Measurements from ENCODE around the gene ANXA11. TPM values are rescaled to one million over a fixed set of nuclear protein-coding genes. Genes with fewer than 3 reads are reported as not detected.
A peak's percentile ranks its signal among the peaks of the same experiment; 100 is the strongest.

The ANXA11 gene
- total RNA-seq, 1 experiment from 2014 or later: 68.1 TPM

DNA sequence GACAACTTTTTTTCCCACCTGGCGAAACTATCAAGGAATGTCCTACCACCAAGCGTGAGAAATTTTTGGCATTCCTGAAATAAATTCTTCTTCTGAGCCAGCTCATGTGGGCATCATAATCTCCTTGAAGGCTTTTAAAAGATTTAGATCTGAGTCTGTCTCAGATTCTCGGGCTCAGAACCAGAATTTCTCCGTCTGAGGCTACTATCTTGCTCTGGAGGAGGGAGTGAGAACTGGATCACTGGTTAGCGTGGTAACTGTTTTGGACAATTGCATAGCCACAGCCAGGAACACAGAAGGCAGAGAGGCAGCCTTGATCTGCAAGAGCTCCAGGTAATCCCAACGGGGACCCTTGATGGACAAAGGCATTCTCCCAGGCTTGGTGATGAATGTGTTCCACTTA lies 73.8 kb downstream of the ANXA11 start:
- Histone ChIP-seq H4K5ac (ENCODE audit: insufficient read length, low read depth, low read length) (no peak overlapping the region), H4K91ac (ENCODE audit: insufficient read length, low read depth, low read length) (no peak overlapping the region), H3K9ac (ENCODE audit: extremely low read depth, insufficient read length, low read length) (no peak overlapping the region), H3K14ac (ENCODE audit: insufficient read depth, low read length) (no peak overlapping the region), H2BK20ac (ENCODE audit: low read depth, low read length, poor library complexity, severe bottlenecking) (no peak overlapping the region), H2BK5ac (ENCODE audit: insufficient read length, low read length) (no peak overlapping the region), H3K27ac (ENCODE audit: insufficient read length, low read depth, low read length) (no peak overlapping the region), H4K20me1 (ENCODE audit: control insufficient read depth, insufficient read depth, insufficient read length) (no peaks in the 10 kb centered on the region), H2AK5ac (ENCODE audit: insufficient read length, low read length) (no peak overlapping the region), H3K4me1 (ENCODE audit: insufficient read depth, low read length) (0 out of 2 replicates have a peak, but pooled peaks cover 3% of the 10 kb centered on the region), H3K23ac (ENCODE audit: insufficient read length, low read depth, low read length) (no peak overlapping the region), H3K18ac (ENCODE audit: insufficient read length, low read depth, low read length) (no peak overlapping the region), H3K23me2 (ENCODE audit: insufficient read length, low read depth, low read length, poor library complexity, severe bottlenecking) (peaks cover 4% of the 10 kb centered on the region), H4K8ac (replicated peaks; ENCODE audit: insufficient read length, low read depth, low read length) (no peak overlapping the region), H3K9me3 (ENCODE audit: control insufficient read depth, low read depth, low read length) (no peaks in the 10 kb centered on the region), H2BK12ac (ENCODE audit: insufficient read length, low read depth, low read length) (no peak overlapping the region), H3T11ph (ENCODE audit: low read length) (no peak overlapping the region), H3K79me1 (ENCODE audit: insufficient read depth, low read depth, low read length, poor library complexity, severe bottlenecking) (no peaks in the 10 kb centered on the region), H3K27me3 (ENCODE audit: insufficient read depth, low read length) (no peaks in the 10 kb centered on the region; the same call in 1 of the 2 replicates), H3K4ac (ENCODE audit: low read depth, low read length) (no peak overlapping the region), H3K79me2 (ENCODE audit: insufficient read depth, low read length) (no peaks in the 10 kb centered on the region), H3K56ac (ENCODE audit: insufficient read length, low read depth, low read length) (no peak overlapping the region), H2BK15ac (ENCODE audit: low read depth, low read length) (no peak overlapping the region), H2AFZ (ENCODE audit: low read length) (no peak overlapping the region), H3K4me2 (ENCODE audit: insufficient read depth, insufficient read length, low read length) (no peak overlapping the region), H2BK120ac (ENCODE audit: low read depth, low read length, poor library complexity, severe bottlenecking) (no peak overlapping the region)
- Mint-ChIP-seq H3K27me3 (ENCODE audit: low read depth) (peaks cover 28% of the 10 kb centered on the region), H3K9me3 (0 out of 5 replicates have a peak, but pooled peaks cover 0 to 3% of the 10 kb centered on the region in 2 experiments), H3K27ac (peak overlapping the region in 1 of 3 experiments; percentile 20; a peak in 1 of 7 replicates), H3K4me3 (peak overlapping the region; percentile 68 to 78), H3K36me3 (ENCODE audit: insufficient read depth in 1 of 3, low read depth in 3 of 3) (no peaks in the 10 kb centered on the region), H3K4me1 (peaks cover 20 to 25% of the 10 kb centered on the region in 2 experiments)
- TF ChIP-seq, protein P1, sequence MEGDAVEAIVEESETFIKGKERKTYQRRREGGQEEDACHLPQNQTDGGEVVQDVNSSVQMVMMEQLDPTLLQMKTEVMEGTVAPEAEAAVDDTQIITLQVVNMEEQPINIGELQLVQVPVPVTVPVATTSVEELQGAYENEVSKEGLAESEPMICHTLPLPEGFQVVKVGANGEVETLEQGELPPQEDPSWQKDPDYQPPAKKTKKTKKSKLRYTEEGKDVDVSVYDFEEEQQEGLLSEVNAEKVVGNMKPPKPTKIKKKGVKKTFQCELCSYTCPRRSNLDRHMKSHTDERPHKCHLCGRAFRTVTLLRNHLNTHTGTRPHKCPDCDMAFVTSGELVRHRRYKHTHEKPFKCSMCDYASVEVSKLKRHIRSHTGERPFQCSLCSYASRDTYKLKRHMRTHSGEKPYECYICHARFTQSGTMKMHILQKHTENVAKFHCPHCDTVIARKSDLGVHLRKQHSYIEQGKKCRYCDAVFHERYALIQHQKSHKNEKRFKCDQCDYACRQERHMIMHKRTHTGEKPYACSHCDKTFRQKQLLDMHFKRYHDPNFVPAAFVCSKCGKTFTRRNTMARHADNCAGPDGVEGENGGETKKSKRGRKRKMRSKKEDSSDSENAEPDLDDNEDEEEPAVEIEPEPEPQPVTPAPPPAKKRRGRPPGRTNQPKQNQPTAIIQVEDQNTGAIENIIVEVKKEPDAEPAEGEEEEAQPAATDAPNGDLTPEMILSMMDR (conservative IDR thresholded peaks at IDR 0.05): no peak
- no CpG with 5 or more reads among the region's 6 CpGs for WGBS (ENCODE audit: extremely low coverage, insufficient read length, low lambda C conversion rate)
- DNase-seq: peak; percentile 48

All from H9 (cell line).